ENCODE measurements around the gene HRK.

DNA sequence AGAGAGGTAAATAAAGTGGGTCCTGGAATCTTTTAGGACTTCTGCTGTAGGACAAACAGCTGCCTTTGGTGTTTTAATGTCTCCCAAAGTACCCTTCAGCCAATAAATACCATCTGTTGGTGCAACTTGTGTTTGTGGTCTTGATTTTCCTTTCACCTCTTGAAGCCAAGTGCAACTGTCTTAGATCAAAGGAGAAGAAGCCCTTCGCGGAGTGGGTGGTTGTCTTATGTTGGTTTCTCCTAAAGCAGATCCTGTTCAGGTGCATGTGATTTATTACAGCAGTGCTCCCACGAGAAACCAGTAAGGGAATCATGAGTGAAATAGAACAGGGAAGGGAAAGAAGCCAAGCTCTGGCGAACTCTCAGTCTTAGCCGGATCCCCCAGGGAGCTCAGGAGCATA is 27.7 kb downstream of the HRK start:
- TF ChIP-seq, protein P1, sequence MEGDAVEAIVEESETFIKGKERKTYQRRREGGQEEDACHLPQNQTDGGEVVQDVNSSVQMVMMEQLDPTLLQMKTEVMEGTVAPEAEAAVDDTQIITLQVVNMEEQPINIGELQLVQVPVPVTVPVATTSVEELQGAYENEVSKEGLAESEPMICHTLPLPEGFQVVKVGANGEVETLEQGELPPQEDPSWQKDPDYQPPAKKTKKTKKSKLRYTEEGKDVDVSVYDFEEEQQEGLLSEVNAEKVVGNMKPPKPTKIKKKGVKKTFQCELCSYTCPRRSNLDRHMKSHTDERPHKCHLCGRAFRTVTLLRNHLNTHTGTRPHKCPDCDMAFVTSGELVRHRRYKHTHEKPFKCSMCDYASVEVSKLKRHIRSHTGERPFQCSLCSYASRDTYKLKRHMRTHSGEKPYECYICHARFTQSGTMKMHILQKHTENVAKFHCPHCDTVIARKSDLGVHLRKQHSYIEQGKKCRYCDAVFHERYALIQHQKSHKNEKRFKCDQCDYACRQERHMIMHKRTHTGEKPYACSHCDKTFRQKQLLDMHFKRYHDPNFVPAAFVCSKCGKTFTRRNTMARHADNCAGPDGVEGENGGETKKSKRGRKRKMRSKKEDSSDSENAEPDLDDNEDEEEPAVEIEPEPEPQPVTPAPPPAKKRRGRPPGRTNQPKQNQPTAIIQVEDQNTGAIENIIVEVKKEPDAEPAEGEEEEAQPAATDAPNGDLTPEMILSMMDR (IDR thresholded peaks at IDR 0.05): no peak
- TF ChIP-seq EP300 (IDR thresholded peaks at IDR 0.05): no peak
